HG02885 (cell line): ENCODE measurements around the gene ARHGAP32.
"Not testable (repeated sequence)": the region's sequence is repeated elsewhere in the genome, so short reads cannot be mapped to it uniquely, and the experiment has no call there.

Experiments used
- ATAC-seq: cut with Tn5 transposase; IDR thresholded peaks from one replicate; pipeline ENCODE4 v1.9.1; 2021; ENCODE audit warnings: mild to moderate bottlenecking; ENCODE audit not compliant: unreplicated experiment, poor library complexity

The ARHGAP32 gene

GRCh38 chr11:128937480-128937879 is 254.6 kb downstream of the ARHGAP32 start:
- ATAC-seq, result no peak

GRCh38 chr11:128936606-128937251 is 255.4 kb downstream of the ARHGAP32 start:
- no peak for ATAC-seq

GRCh38 chr11:128934926-128935325 is 257.2 kb downstream of the ARHGAP32 start:
- no peak for ATAC-seq

- no peak for ATAC-seq
Measured at GRCh38 chr11:128934351-128934750, 257.8 kb downstream of the ARHGAP32 start.

- ATAC-seq, result no peak
Measured at GRCh38 chr11:128933481-128934178, 258.5 kb downstream of the ARHGAP32 start.

GRCh38 chr11:128931668-128932067 is 260.5 kb downstream of the ARHGAP32 start:
- ATAC-seq, result no peak

GRCh38 chr11:128931066-128931465 is 261.1 kb downstream of the ARHGAP32 start:
- no peak for ATAC-seq

GRCh38 chr11:128929991-128930390 is 262.1 kb downstream of the ARHGAP32 start:
- ATAC-seq, result no peak

GRCh38 chr11:128929468-128929867 is 262.7 kb downstream of the ARHGAP32 start:
- no peak for ATAC-seq

- peak; percentile 96 for ATAC-seq
Measured at GRCh38 chr11:128928400-128928799, 263.7 kb downstream of the ARHGAP32 start.

GRCh38 chr11:128927683-128928336 is 264.3 kb downstream of the ARHGAP32 start:
- ATAC-seq, result no peak

GRCh38 chr11:128927108-128927461 is 265.0 kb downstream of the ARHGAP32 start:
- no peak for ATAC-seq

- ATAC-seq, result no peak
Measured at GRCh38 chr11:128926437-128927107, 265.6 kb downstream of the ARHGAP32 start.

- ATAC-seq, result no peak
Measured at GRCh38 chr11:128926000-128926399, 266.1 kb downstream of the ARHGAP32 start.

- no peak for ATAC-seq
Measured at GRCh38 chr11:128925250-128925600, 266.9 kb downstream of the ARHGAP32 start.

GRCh38 chr11:128924510-128925249 is 267.4 kb downstream of the ARHGAP32 start:
- no peak for ATAC-seq

GRCh38 chr11:128924104-128924503 is 268.0 kb downstream of the ARHGAP32 start:
- ATAC-seq, result no peak

- ATAC-seq, result peak; percentile 46
Measured at GRCh38 chr11:128921793-128922192, 270.3 kb downstream of the ARHGAP32 start.

- no peak for ATAC-seq
Measured at GRCh38 chr11:128920666-128921065, 271.5 kb downstream of the ARHGAP32 start.

- not testable (repeated sequence) for ATAC-seq
Measured at GRCh38 chr11:128919635-128920034, 272.5 kb downstream of the ARHGAP32 start.
